NCI-H510A (cell line): Measurements from ENCODE around the gene FREM1.

ENCODE experiments used
- DNase-seq: peaks from one replicate; lab custom pipeline; 2025; lab: John Stamatoyannopoulos, UW

FREM1 gene

GRCh38 chr9:14912859-14913258, 2.6 kb upstream of the FREM1 start:
- DNase-seq = no peak

GRCh38 chr9:14911046-14911445, 818 bp upstream of the FREM1 start:
- DNase-seq = no peak

- no peak for DNase-seq
Measured at GRCh38 chr9:14909601-14909960, 647 bp downstream of the FREM1 start.

GRCh38 chr9:14909181-14909580, 1.0 kb downstream of the FREM1 start:
- DNase-seq = no peak

- DNase-seq = no peak
Measured at GRCh38 chr9:14908295-14909180, 1.7 kb downstream of the FREM1 start.

GRCh38 chr9:14907696-14908095, 2.5 kb downstream of the FREM1 start:
- no peak for DNase-seq

GRCh38 chr9:14907360-14907685, 2.9 kb downstream of the FREM1 start:
- no peak for DNase-seq

- DNase-seq = no peak
Measured at GRCh38 chr9:14906644-14907359, 3.4 kb downstream of the FREM1 start.

GRCh38 chr9:14906000-14906399, 4.2 kb downstream of the FREM1 start:
- no peak for DNase-seq

GRCh38 chr9:14903040-14903439, 7.2 kb downstream of the FREM1 start:
- DNase-seq = no peak

- no peak for DNase-seq
Measured at GRCh38 chr9:14902561-14902960, 7.7 kb downstream of the FREM1 start.

GRCh38 chr9:14899815-14900193, 10.4 kb downstream of the FREM1 start:
- DNase-seq = no peak

GRCh38 chr9:14899042-14899814, 11.0 kb downstream of the FREM1 start:
- DNase-seq = no peak

- DNase-seq = no peak
Measured at GRCh38 chr9:14895806-14896205, 14.4 kb downstream of the FREM1 start.

GRCh38 chr9:14893280-14893679, 16.9 kb downstream of the FREM1 start:
- DNase-seq = no peak

GRCh38 chr9:14891332-14891731, 18.9 kb downstream of the FREM1 start:
- no peak for DNase-seq

- DNase-seq = no peak
Measured at GRCh38 chr9:14889451-14889850, 20.8 kb downstream of the FREM1 start.

- DNase-seq = no peak
Measured at GRCh38 chr9:14888875-14889274, 21.4 kb downstream of the FREM1 start.

GRCh38 chr9:14888272-14888671, 22.0 kb downstream of the FREM1 start:
- DNase-seq = no peak

- DNase-seq = no peak
Measured at GRCh38 chr9:14887149-14887548, 23.1 kb downstream of the FREM1 start.

GRCh38 chr9:14883310-14883944, 26.8 kb downstream of the FREM1 start:
- no peak for DNase-seq

- no peak for DNase-seq
Measured at GRCh38 chr9:14882090-14882489, 28.1 kb downstream of the FREM1 start.
